ENCODE results near the gene ARMH4.
"Not testable (repeated sequence)": the region's sequence is repeated elsewhere in the genome, so short reads cannot be mapped to it uniquely, and the experiment has no call there.

The ARMH4 gene

GRCh38 chr14:58143106-58143505 is 8.9 kb downstream of the ARMH4 start:
- no peak for DNase-seq

GRCh38 chr14:58141893-58142292 is 10.1 kb downstream of the ARMH4 start:
- no peak for DNase-seq

- DNase-seq: no peak
Measured at GRCh38 chr14:58138714-58139482, 13.1 kb downstream of the ARMH4 start.

- DNase-seq: no peak
Measured at GRCh38 chr14:58138031-58138713, 13.8 kb downstream of the ARMH4 start.

- no peak for DNase-seq
Measured at GRCh38 chr14:58133739-58134138, 18.3 kb downstream of the ARMH4 start.

- DNase-seq: no peak
Measured at GRCh38 chr14:58131386-58131785, 20.6 kb downstream of the ARMH4 start.

GRCh38 chr14:58130116-58130782 is 21.8 kb downstream of the ARMH4 start:
- DNase-seq: no peak

- DNase-seq: no peak
Measured at GRCh38 chr14:58129208-58129607, 22.8 kb downstream of the ARMH4 start.

- no peak for DNase-seq
Measured at GRCh38 chr14:58128416-58128815, 23.6 kb downstream of the ARMH4 start.

- DNase-seq: not testable (repeated sequence)
Measured at GRCh38 chr14:58122546-58122945, 29.5 kb downstream of the ARMH4 start.

GRCh38 chr14:58121530-58122186 is 30.4 kb downstream of the ARMH4 start:
- no peak for DNase-seq

- no peak for DNase-seq
Measured at GRCh38 chr14:58119381-58119780, 32.6 kb downstream of the ARMH4 start.

GRCh38 chr14:58118097-58118815 is 33.8 kb downstream of the ARMH4 start:
- DNase-seq: no peak

GRCh38 chr14:58109744-58110143 is 42.3 kb downstream of the ARMH4 start:
- DNase-seq: no peak

GRCh38 chr14:58108717-58109116 is 43.3 kb downstream of the ARMH4 start:
- peak in 1 of 5 donors; percentile 4 for DNase-seq

GRCh38 chr14:58107947-58108552 is 44.0 kb downstream of the ARMH4 start:
- peak in 2 of 5 donors; percentile 21 to 30 for DNase-seq

- no peak for DNase-seq
Measured at GRCh38 chr14:58107041-58107440, 45.0 kb downstream of the ARMH4 start.

- DNase-seq: no peak
Measured at GRCh38 chr14:58106446-58106845, 45.6 kb downstream of the ARMH4 start.

GRCh38 chr14:58104808-58105207 is 47.2 kb downstream of the ARMH4 start:
- no peak for DNase-seq

- no peak for DNase-seq
Measured at GRCh38 chr14:58100735-58101368, 51.2 kb downstream of the ARMH4 start.

GRCh38 chr14:58099682-58100081 is 52.3 kb downstream of the ARMH4 start:
- DNase-seq: no peak

GRCh38 chr14:58098507-58098906 is 53.5 kb downstream of the ARMH4 start:
- no peak for DNase-seq
